IPS-15b (cell line): ENCODE results near the gene DIRAS3.

Experiments
- H3K27me3 ChIP-seq: one replicate; pipeline ENCODE4 v1.6.1; 2013; ENCODE audit warnings: low read length; ENCODE audit not compliant: control insufficient read depth, insufficient read depth
- H3K36me3 ChIP-seq: one replicate; pipeline ENCODE4 v1.6.1; 2013; ENCODE audit warnings: low read length; ENCODE audit not compliant: control insufficient read depth, insufficient read depth
- H3K4me1 ChIP-seq: one replicate; pipeline ENCODE4 v1.6.1; 2013; ENCODE audit warnings: mild to moderate bottlenecking, low read length; ENCODE audit not compliant: control insufficient read depth, insufficient read depth
- H3K4me3 ChIP-seq: one replicate; pipeline ENCODE4 v1.5.1; 2013; ENCODE audit warnings: low read depth, low read length
- H3K9ac ChIP-seq: one replicate; pipeline ENCODE4 v1.6.1; 2013; ENCODE audit warnings: low read depth, mild to moderate bottlenecking, low read length
- H3K9me3 ChIP-seq: one replicate; pipeline ENCODE4 v1.6.1; 2013; ENCODE audit warnings: mild to moderate bottlenecking, low read length; ENCODE audit not compliant: control insufficient read depth, insufficient read depth

DIRAS3 gene

DNA sequence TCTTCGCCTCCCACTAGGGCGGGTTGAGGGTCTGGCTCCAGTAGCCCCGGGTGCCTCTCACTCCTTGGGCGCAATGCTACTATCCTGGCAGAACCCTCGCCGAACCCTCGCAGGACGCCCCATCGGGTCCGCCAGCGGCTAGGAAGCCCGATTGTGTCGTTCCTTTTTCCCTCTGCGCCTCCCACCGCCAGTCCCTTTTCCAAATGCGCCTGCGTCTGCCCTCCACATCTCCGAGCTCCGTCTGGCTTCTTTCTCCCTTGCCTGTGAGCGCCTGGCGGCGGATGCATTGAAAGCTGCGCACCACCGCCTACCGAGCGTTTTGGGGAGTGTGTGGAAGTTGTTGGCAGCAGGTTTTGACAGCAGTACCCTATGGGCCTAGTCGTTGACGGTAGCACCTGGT lies 1.0 kb upstream of the DIRAS3 start:
- no peaks in the 10 kb centered on the region for H3K9me3 ChIP-seq
- no peaks in the 10 kb centered on the region for H3K36me3 ChIP-seq
- H3K27me3 ChIP-seq, result peaks cover 20% of the 10 kb centered on the region
- peak overlapping the region; percentile 32 for H3K4me3 ChIP-seq
- no peaks in the 10 kb centered on the region for H3K4me1 ChIP-seq
- no peak overlapping the region for H3K9ac ChIP-seq

DNA sequence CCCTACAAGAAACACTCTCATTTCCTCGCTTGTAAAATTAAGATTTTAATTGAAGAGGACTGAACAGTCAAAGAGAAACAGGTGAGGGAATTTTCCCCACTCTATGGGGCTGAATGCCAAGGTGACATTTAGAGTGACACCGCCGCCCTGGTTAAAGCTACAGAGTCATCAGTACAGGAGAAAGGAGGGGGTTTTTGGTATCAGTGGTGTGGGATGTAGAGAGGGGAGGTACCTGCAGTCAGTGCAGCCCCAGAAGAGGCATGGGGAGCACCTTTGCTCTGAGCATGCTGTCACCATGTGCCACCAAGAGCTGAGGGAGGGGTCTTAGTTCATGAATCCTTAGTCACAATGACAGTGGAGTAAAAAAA lies 2.8 kb downstream of the DIRAS3 start:
- no peak overlapping the region for H3K9ac ChIP-seq
- peaks cover 20% of the 10 kb centered on the region for H3K27me3 ChIP-seq
- H3K4me3 ChIP-seq, result no peak overlapping the region
- no peaks in the 10 kb centered on the region for H3K4me1 ChIP-seq
- no peaks in the 10 kb centered on the region for H3K36me3 ChIP-seq
- no peaks in the 10 kb centered on the region for H3K9me3 ChIP-seq

DNA sequence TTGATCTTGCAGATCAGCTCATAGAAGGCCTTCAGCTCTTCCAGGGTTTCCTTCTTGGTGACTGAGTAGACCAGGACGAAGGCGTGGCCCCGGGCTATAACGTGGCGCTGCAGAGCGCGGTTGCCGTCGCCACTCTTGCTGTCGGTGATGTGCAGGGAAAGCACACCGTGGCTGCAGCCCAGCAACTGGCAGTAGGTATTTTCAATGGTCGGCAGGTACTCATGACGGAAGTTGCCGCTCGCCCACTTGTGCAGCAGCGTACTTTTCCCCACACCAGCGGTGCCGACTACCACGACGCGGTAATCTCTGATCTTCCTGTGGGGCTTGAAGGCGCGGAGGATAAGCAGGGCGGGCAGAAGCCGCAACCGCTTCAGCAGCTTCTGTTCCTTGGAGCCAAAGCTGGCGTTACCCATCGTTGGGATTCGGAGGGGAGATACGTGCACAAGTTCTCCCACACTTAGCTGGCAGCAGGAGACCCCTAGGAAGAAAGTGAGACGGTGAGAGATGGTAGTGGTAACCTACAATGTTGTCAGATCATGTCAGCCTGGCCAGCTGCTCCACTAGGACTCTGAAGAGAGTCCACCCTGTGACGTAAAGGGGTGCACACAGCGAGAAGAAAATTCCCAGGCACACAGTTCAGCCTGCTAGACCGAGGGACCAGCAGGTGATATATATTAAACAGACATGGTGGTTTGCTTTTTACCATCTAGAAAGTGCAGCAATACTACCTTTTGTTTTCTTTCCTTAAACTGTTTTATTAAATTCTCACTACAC lies 3.4 kb downstream of the DIRAS3 start:
- no peak overlapping the region for H3K9ac ChIP-seq
- no peaks in the 10 kb centered on the region for H3K4me1 ChIP-seq
- H3K4me3 ChIP-seq, result no peak overlapping the region
- peaks cover 20% of the 10 kb centered on the region for H3K27me3 ChIP-seq
- no peaks in the 10 kb centered on the region for H3K36me3 ChIP-seq
- no peaks in the 10 kb centered on the region for H3K9me3 ChIP-seq

DNA sequence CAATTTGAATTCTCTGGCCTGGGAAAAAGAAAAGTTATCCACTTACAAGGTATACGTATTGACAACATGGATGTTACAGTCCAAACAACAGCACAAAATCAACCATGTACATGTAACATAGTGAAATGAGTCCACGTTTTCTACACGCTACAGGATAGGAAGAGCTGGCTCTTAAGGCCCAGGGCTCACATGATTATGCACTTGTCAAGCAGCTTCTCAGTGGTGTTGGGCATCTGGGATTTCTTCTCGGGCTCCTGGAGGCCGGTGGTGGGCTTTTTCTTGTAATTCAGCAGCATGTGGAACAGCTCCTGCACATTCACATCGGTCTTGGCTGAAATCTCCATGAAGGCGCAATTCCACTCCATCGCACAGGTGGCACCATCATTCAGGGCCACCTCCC lies 4.0 kb downstream of the DIRAS3 start:
- Histone ChIP-seq H3K27me3 (peaks cover 20% of the 10 kb centered on the region), H3K9me3 (no peaks in the 10 kb centered on the region), H3K4me3 (no peak overlapping the region), H3K36me3 (no peaks in the 10 kb centered on the region), H3K9ac (no peak overlapping the region), H3K4me1 (no peaks in the 10 kb centered on the region)

DNA sequence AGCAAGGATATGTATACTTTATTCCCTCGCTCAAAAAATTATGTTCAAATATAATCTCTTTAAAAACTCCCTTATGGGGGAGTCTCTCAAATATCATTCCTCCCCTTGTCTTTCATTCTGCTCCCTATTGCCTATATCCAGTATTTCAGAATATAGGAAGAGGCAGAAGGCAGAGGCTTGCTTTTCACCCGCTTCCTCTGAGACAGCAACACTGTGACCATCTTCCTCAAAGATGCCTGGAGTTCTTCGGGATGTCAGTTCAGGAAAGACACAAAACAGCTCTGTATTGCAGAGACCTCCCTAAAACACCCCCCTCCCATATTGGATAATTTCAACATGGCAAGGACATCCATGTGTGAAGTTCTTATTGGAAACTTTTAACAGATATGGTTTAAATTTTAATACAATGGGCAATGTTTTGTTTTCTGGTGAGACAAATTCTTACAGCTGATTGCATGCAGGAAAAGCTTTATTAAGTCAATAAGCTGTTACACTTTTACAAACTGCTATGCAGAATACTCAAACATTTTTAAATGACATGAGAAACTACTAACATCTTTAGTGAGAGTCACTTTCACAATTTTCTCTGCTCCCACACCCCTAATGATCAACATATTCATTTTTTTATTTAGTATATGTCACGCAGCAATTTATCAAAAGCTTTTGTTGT lies 4.8 kb downstream of the DIRAS3 start:
- no peaks in the 10 kb centered on the region for H3K9me3 ChIP-seq
- no peak overlapping the region for H3K9ac ChIP-seq
- no peak overlapping the region for H3K4me3 ChIP-seq
- no peaks in the 10 kb centered on the region for H3K36me3 ChIP-seq
- no peaks in the 10 kb centered on the region for H3K4me1 ChIP-seq
- peaks cover 14% of the 10 kb centered on the region for H3K27me3 ChIP-seq

DNA sequence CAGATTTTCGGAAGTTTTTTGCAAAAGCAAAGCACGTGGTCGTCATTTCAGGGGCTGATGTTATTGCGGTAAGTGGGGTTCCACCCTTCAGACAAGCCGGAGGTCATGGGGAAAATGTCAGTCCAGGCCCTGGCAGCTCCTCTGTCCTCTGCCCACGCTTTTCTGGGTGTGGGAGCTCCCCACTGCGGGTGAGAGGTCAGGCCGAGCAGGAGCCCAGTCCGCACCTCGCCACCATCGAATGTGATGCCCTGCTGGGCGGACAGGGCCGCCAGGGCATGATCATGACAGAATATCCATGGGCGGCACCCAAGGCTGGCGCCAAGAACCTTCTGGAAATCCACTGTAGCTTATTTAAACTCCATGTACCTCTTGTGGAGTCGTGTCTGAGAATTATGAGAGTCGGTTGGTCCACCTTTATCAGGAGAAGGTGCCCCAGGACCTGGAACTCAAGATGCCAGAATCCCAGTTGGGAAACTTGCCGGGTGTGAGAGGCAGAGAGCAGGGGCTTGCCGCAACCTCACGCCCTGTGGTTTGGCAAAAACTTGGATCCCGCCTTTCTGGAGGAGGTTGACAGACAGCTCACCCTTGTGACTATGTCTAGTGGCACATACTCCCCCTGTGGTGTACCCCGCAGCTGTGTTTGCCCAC lies 6.9 kb downstream of the DIRAS3 start:
- H3K9me3 ChIP-seq, result no peaks in the 10 kb centered on the region
- H3K4me1 ChIP-seq, result no peaks in the 10 kb centered on the region
- peaks cover 2% of the 10 kb centered on the region for H3K27me3 ChIP-seq

DNA sequence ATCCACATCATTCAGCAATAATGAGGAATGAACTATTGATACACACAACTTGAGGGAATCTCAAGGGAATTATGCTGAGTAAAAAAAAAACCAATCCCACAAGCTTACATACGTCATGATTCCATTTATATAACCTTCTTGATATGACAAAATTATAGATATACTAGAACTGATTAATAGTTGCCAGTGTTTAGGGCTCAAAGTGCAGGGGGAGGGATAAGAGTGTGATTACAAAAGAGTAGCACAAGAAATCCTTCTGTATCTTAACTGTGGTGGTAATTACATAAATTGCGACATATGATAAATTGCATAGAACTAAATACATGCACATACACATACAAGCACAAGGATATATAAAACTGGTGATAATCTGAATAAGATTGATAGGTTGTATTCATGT lies 13.5 kb downstream of the DIRAS3 start:
- Histone ChIP-seq H3K9ac (no peak overlapping the region), H3K36me3 (no peaks in the 10 kb centered on the region), H3K4me3 (no peak overlapping the region), H3K27me3 (no peaks in the 10 kb centered on the region), H3K4me1 (no peaks in the 10 kb centered on the region), H3K9me3 (no peaks in the 10 kb centered on the region)

More for the DNA sequence above, 6.9 kb downstream of the DIRAS3 start:
- no peaks in the 10 kb centered on the region for H3K36me3 ChIP-seq
- H3K9ac ChIP-seq, result no peak overlapping the region
- H3K4me3 ChIP-seq, result no peak overlapping the region

DNA sequence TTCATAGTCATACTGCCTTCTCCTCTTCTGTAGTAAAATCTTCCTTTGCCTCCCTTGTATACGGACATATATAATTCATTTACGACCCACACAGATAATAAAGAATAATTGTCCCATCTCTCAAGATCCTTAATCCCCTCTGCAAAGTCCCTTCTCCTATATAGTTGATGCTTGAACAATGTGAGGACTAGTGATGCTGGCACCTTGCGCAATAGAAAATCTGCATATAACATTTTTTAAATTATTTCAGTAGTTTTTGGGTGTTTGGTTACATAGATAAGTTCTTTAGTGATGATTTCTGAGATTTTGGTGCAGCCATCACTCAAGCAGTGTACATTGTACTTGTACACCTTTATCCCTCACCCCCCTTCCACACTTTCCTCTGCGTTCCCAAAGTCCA lies 21.0 kb downstream of the DIRAS3 start:
- Histone ChIP-seq H3K4me3 (no peak overlapping the region), H3K9me3 (no peaks in the 10 kb centered on the region), H3K27me3 (no peaks in the 10 kb centered on the region), H3K36me3 (no peaks in the 10 kb centered on the region), H3K4me1 (no peaks in the 10 kb centered on the region), H3K9ac (no peak overlapping the region)

DNA sequence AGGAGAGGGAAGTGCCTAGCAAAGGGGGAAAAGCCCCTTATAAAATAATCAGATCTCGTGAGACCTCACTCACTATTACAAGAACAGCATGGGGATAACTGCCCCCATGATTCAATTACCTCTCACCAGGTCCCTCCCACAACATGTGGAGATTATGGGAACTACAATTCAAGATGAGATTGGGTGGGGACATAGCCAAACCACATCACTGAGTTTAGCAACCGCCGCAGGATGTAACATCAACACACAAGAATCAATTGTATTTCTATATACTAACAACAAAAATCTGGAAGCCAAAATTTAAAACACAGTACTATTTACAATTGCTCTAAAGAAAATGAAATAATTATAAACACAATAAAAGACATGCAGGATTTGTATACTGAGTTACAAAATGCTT lies 21.9 kb downstream of the DIRAS3 start:
- H3K9me3 ChIP-seq, result no peaks in the 10 kb centered on the region
- no peak overlapping the region for H3K4me3 ChIP-seq
- no peak overlapping the region for H3K9ac ChIP-seq
- H3K36me3 ChIP-seq, result no peaks in the 10 kb centered on the region
- H3K27me3 ChIP-seq, result no peaks in the 10 kb centered on the region
- no peaks in the 10 kb centered on the region for H3K4me1 ChIP-seq

DNA sequence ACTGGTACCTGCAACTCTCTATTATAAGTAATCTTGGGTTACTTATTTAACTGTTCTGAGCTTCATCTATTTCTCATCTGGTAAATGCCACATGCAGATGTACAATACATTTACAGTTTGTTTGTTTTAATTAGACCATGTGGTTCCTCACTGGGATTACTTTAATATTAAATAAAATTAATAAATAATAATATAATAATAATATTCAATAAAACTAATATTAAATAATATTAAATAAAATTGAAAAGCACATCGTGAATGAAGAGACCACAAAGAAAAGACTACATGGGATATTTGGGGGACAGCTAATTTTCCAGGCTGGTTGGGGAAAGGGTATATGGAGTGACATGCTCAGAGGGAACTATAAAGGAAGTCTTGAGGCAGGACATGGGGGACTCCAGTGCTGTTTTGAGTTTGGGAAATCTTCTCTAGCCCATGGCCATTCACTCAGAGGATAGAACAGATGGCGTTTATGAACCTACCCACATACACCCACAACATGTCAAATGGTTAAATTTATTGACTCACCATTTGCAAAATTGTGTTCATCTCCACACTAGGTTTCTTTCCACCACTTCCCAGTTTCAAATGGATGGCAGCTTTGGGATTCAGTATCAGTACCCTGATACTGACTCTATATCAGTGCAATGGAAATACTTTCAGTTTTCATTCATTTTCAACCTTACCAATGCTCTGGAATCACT lies 25.6 kb downstream of the DIRAS3 start:
- Histone ChIP-seq H3K4me3 (no peak overlapping the region), H3K4me1 (no peaks in the 10 kb centered on the region), H3K9ac (no peak overlapping the region), H3K9me3 (no peaks in the 10 kb centered on the region), H3K27me3 (no peaks in the 10 kb centered on the region), H3K36me3 (no peaks in the 10 kb centered on the region)

DNA sequence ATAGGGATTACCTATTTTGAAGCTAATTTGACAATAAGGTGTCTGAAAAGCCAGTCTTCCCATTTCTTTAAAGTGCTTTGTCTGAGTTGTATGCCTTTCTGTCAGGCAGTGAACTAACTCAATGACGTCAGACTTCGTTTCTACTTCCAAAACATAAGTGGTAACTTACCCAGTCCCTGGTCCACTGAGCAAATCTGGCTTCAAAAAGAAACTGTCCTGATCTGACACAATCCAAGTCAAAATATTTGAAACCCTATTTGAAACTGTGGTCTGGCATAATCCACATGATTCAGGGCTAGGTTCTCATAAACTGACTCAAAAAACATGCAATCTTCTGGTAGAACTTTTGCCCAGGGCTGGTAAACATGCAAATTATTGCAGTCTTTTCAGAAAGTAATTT lies 34.0 kb downstream of the DIRAS3 start:
- Histone ChIP-seq H3K27me3 (no peaks in the 10 kb centered on the region), H3K4me3 (no peak overlapping the region), H3K36me3 (no peaks in the 10 kb centered on the region), H3K9ac (no peak overlapping the region), H3K9me3 (no peaks in the 10 kb centered on the region), H3K4me1 (no peaks in the 10 kb centered on the region)
